ENCODE measurements around the gene STARD10.

STARD10 gene

GRCh38 chr11:72742513-72743320 lies 51.1 kb downstream of the STARD10 start:
- Mint-ChIP-seq H3K4me1 (ENCODE audit: low read depth in 2 of 2) (peaks cover 64 to 67% of the 10 kb centered on the region in 2 donors), H3K27me3 (no peaks in the 10 kb centered on the region), H3K27ac (peak overlapping the region; percentile 98 to 100), H3K9me3 (no peaks in the 10 kb centered on the region), H3K36me3 (ENCODE audit: insufficient read depth) (peaks cover 3% of the 10 kb centered on the region), H3K4me3 (no peak overlapping the region)
- DNase-seq = no peak
- ATAC-seq (replicated peaks) = no peak

DNA sequence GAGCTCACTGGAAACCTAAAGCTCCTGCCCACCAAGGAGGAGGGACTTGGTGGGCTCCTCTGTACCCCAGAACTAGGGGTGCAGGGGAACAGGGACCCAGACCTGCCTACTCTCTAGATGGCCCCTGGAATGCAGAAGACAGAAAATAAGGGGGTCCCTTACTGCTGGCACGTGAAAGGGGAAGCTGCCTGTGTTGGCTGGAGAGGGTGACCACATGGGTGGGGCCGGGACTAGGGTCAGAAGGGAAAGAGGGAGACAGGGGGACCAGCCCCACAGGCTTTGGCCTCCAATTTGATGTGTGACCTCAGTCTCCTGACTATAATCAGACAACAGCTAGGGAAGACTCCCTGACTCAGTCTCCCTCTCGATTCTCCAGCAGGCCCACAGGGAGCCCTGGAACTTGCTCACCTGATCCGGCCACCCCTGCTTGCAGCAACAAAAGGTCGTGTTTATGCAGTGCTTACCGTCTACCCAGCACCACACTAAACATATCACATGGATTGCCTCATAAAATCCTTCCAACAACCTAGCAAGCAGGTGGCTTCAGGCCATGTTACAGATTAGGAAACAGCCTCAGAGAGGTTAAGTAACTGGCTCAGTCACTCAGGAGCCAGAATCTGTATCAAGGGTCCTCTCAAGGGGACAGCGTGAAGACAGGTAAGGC lies 51.9 kb downstream of the STARD10 start:
- H3K4me3 Mint-ChIP-seq = peak overlapping the region in 1 of 2 donors; percentile 77
- DNase-seq = no peak
- H3K9me3 Mint-ChIP-seq = no peaks in the 10 kb centered on the region
- no peaks in the 10 kb centered on the region for H3K27me3 Mint-ChIP-seq
- peak overlapping the region; percentile 98 to 100 for H3K27ac Mint-ChIP-seq
- H3K4me1 Mint-ChIP-seq (ENCODE audit: low read depth in 2 of 2) = peaks cover 67 to 71% of the 10 kb centered on the region in 2 donors
- peaks cover 5% of the 10 kb centered on the region for H3K36me3 Mint-ChIP-seq (ENCODE audit: insufficient read depth)
- ATAC-seq (replicated peaks) = no peak

DNA sequence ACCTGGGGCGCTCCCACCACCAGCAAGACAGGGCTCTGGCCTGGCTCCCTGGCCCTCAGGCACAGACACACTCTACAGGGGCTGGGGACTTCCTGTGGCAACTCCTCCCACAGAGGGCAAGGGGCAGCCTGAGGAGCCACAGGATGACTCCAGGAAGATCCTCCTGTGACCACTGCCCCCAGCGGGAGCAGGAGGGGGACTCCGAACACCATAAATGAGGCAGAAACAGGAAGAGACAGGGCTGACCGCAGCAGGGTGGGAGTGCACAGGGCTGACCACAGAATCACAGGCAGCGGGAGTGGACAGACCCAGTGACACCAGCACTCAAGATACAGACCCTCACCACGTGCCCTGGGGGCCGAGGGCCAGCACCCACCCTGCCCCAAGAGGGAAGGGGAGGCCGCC lies 52.4 kb downstream of the STARD10 start:
- ATAC-seq (replicated peaks) (no peak), DNase-seq (no peak)
- Mint-ChIP-seq H3K27ac (peak overlapping the region; percentile 98 to 100), H3K9me3 (no peaks in the 10 kb centered on the region), H3K4me1 (ENCODE audit: low read depth in 2 of 2) (peaks cover 73 to 76% of the 10 kb centered on the region in 2 donors), H3K4me3 (peak overlapping the region; percentile 77), H3K27me3 (no peaks in the 10 kb centered on the region), H3K36me3 (ENCODE audit: insufficient read depth) (peaks cover 8% of the 10 kb centered on the region)

DNA sequence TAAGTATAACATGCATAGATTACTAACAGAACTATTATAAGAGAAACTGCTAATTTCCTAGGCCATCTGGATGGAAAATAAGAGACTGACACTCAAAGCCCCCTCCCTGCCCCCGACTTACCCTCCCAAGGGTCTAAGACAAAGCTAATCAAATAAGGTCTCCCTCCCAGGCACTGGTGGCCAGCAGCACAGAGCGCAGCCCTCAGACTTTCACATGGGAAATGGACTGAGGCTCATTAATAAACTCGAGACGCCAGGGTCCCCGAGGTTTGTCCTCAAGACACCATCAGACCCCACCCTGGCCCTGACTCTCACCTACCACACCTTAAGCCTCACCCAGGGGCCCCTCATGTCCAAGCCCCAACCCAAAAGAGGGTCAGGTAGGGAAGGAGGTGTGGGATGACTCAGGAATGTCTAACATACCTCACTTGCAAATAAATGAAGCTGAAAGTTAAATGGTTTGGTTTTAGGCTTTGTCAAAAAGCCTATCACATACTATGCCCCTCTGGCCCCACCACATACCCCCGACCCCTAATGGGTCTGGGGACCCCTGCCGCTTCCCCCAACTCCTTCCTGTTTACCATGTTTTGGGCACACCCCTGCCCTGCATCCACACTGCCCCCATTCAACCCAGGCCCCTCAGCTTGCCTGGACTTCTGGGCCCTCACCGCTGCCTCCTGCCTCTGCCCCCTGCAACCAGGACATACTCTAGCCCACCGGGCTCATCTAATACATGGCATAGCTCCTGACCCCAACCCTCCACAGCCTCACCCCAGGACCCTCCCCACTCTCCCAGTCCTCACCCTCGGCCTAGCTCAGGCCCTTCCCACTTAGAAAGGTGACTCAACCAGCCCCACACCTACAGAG lies 53.1 kb downstream of the STARD10 start:
- no peaks in the 10 kb centered on the region for H3K27me3 Mint-ChIP-seq
- ATAC-seq (replicated peaks) (no peak), DNase-seq (no peak)
- peaks cover 74 to 80% of the 10 kb centered on the region in 2 donors for H3K4me1 Mint-ChIP-seq (ENCODE audit: low read depth in 2 of 2)
- H3K4me3 Mint-ChIP-seq = peak overlapping the region; percentile 77
- H3K36me3 Mint-ChIP-seq (ENCODE audit: insufficient read depth) = peaks cover 8% of the 10 kb centered on the region
- H3K9me3 Mint-ChIP-seq = no peaks in the 10 kb centered on the region
- peak overlapping the region; percentile 98 to 100 for H3K27ac Mint-ChIP-seq

DNA sequence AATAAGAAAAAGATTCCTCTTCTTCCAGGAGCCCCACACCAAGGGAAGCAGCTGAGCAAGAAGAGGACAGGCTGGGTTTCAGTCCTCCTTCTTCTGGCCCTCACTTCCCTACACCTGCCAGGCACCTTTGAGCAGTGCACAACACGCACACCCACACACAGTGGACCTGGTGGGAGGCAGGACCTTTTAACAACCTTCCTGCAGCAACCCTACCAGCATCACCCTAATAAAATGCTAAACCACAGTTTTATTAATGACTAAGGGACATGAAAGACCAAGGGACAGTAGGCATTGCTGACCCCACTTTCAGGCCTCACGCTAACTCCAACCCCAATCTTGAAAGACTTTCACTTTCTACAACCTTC lies 53.8 kb downstream of the STARD10 start:
- DNase-seq (no peak), ATAC-seq (replicated peaks) (no peak)
- Mint-ChIP-seq H3K4me1 (ENCODE audit: low read depth in 2 of 2) (peaks cover 74 to 80% of the 10 kb centered on the region in 2 donors), H3K4me3 (peak overlapping the region; percentile 46 to 77), H3K9me3 (no peaks in the 10 kb centered on the region), H3K36me3 (ENCODE audit: insufficient read depth) (peaks cover 8% of the 10 kb centered on the region), H3K27ac (peak overlapping the region; percentile 98 to 100), H3K27me3 (no peaks in the 10 kb centered on the region)

DNA sequence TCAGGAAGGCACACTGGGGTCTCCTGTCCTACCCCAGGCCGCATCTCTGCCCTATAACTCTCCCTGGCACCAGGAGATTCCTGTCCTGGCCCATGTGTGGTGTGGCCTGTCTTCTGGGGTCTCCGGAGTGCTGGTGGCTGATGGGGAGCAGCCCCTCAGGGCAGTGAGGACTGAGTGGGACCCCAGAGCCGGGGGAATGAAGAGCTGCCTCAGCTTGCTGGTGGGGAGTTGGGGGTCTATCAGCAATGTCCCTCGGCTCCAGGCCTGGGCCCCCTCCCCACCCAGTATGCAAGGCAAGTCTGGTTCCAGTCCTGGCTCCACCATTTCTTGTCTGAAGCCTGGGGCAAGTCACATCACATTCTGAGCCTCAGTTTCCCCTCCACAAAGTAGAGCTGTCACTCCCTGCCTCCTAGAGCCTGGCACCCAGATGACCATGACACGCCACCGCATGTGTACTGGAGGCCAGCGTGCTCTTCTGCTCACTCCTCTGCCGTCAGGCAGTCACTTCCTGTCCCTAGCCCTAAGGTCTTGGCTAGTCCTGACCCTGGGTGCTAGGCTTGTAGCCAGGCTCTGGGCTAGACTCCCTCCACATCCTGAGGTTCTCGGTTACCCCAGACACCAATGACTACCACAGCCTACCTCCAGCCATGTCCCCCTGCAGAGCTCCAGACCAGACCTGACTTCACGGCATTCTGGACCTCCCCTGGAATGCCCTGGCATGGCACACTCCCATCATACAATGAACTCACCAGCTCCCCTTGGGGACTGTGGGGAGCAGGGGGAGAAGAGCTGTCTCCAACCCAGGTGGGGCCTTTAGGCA lies 54.4 kb downstream of the STARD10 start:
- Mint-ChIP-seq H3K4me1 (ENCODE audit: low read depth in 2 of 2) (peaks cover 70 to 77% of the 10 kb centered on the region in 2 donors), H3K9me3 (no peaks in the 10 kb centered on the region), H3K27me3 (no peaks in the 10 kb centered on the region), H3K36me3 (ENCODE audit: insufficient read depth) (peaks cover 8% of the 10 kb centered on the region), H3K4me3 (peak overlapping the region; percentile 63 to 77), H3K27ac (peak overlapping the region; percentile 98 to 100)
- no peak for DNase-seq
- ATAC-seq (replicated peaks) = no peak

- no peak for DNase-seq
- Mint-ChIP-seq H3K36me3 (ENCODE audit: insufficient read depth) (peaks cover 8% of the 10 kb centered on the region), H3K9me3 (no peaks in the 10 kb centered on the region), H3K4me1 (ENCODE audit: low read depth in 2 of 2) (peaks cover 61 to 67% of the 10 kb centered on the region in 2 donors), H3K27me3 (no peaks in the 10 kb centered on the region), H3K27ac (peak overlapping the region; percentile 98 to 100), H3K4me3 (peak overlapping the region; percentile 63 to 77)
- ATAC-seq (replicated peaks) = no peak
Measured at GRCh38 chr11:72738199-72739141, 55.4 kb downstream of the STARD10 start.

- DNase-seq = no peak
Measured at GRCh38 chr11:72737336-72737735, 56.5 kb downstream of the STARD10 start.

DNA sequence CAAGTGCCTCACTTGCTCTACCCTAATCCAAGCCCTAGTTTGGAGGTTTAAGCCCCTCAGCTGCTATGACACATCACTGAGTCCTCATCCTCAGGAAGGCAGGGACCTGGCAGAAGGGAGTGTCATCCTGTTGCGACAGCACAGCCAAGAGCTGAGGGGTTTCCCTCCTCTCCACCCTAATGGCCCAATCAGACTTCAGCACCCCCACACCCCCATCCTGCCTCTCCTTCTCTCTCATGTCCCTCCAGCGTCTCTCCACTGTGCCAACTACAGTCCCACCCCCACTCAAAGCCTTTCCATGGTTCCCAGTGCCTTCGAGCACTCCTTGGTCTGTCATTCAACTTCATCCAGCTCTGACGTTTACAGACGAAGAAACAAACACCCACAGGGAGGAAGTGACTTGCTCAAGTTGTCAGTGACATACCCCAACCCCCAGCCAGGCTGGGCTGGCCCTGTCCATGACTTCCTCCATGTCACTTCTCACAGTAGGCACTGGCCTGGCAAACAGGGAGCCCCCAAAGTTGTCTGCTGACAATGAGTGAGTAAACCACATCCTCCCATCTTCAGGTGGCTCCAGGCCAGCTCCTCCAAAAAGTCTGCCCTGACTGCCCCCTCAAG lies 57.3 kb downstream of the STARD10 start:
- Mint-ChIP-seq H3K27ac (peak overlapping the region; percentile 98 to 100), H3K36me3 (ENCODE audit: insufficient read depth) (peaks cover 5% of the 10 kb centered on the region), H3K4me3 (peak overlapping the region; percentile 63 to 77), H3K4me1 (ENCODE audit: low read depth in 2 of 2) (peaks cover 56 to 60% of the 10 kb centered on the region in 2 donors), H3K27me3 (no peaks in the 10 kb centered on the region), H3K9me3 (no peaks in the 10 kb centered on the region)
- peak; percentile 90 for ATAC-seq (replicated peaks)
- peak; percentile 77 to 78 (median 77) for DNase-seq

More at GRCh38 chr11:72737336-72737735, 56.5 kb downstream of the STARD10 start:
- Mint-ChIP-seq H3K9me3 (no peaks in the 10 kb centered on the region), H3K4me1 (ENCODE audit: low read depth in 2 of 2) (peaks cover 64 to 66% of the 10 kb centered on the region in 2 donors), H3K4me3 (peak overlapping the region; percentile 63 to 77), H3K36me3 (ENCODE audit: insufficient read depth) (peaks cover 8% of the 10 kb centered on the region), H3K27ac (peak overlapping the region; percentile 98 to 100), H3K27me3 (no peaks in the 10 kb centered on the region)
- ATAC-seq (replicated peaks) = no peak

GRCh38 chr11:72735495-72736027 lies 58.3 kb downstream of the STARD10 start:
- H3K9me3 Mint-ChIP-seq = no peaks in the 10 kb centered on the region
- DNase-seq (no peak), ATAC-seq (replicated peaks) (no peak)
- peak overlapping the region; percentile 98 to 100 for H3K27ac Mint-ChIP-seq
- H3K36me3 Mint-ChIP-seq (ENCODE audit: insufficient read depth) = peaks cover 8% of the 10 kb centered on the region
- H3K27me3 Mint-ChIP-seq = no peaks in the 10 kb centered on the region
- peaks cover 51 to 52% of the 10 kb centered on the region in 2 donors for H3K4me1 Mint-ChIP-seq (ENCODE audit: low read depth in 2 of 2)
- H3K4me3 Mint-ChIP-seq = peak overlapping the region in 1 of 2 donors; percentile 77

DNA sequence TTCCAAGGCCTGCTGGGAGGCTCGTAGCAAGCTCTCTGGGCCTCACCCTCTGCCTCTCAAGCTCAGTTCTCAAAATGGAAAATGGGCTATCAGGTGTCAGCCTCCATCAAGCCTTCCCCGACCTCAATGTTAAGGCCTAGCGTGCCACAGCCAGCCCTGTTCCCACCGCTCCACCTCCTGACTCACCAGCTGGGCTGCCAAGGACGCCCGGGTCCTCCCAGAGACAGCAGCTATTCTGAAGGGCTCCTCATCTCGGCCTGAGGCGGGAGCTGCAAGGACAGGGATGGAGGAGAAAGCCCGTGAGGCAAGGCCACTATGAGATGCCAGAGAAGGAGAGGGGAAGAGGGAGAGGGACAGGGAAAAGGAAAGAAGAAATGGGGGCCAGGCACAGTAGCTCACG lies 61.5 kb downstream of the STARD10 start:
- no peak for DNase-seq
- H3K9me3 Mint-ChIP-seq = no peaks in the 10 kb centered on the region
- H3K4me3 Mint-ChIP-seq = no peak overlapping the region
- H3K36me3 Mint-ChIP-seq (ENCODE audit: insufficient read depth) = peaks cover 13% of the 10 kb centered on the region
- peaks cover 28 to 33% of the 10 kb centered on the region in 2 donors for H3K4me1 Mint-ChIP-seq (ENCODE audit: low read depth in 2 of 2)
- peak overlapping the region; percentile 91 to 94 for H3K27ac Mint-ChIP-seq
- H3K27me3 Mint-ChIP-seq = no peaks in the 10 kb centered on the region
- no peak for ATAC-seq (replicated peaks)
